IMR-90 (cell line): ENCODE data around the gene CLMP. TPM values are rescaled to one million over a fixed set of nuclear protein-coding genes. Genes with fewer than 3 reads are reported as not detected.

Source experiments
- ATAC-seq: fragments of 200-7000 bp; cut with Tn5 transposase; 2 replicates; pipeline ENCODE4 v1.9.1; 2020; ENCODE audit warnings: low read depth, mild to moderate bottlenecking, moderate library complexity
- BruUV-seq: library from RNA; stranded (reverse); fragments of 400-500 nt; replicated peaks from 2 replicates; lab custom pipeline; 2021; lab: Mats Ljungman, UMichigan
- CTCF ChIA-PET: fragments of 300-600 bp; formaldehyde crosslinking; extraction: SDS; loops from one replicate; lab custom pipeline; 2021; ENCODE audit warnings: antibody characterized with exemption; lab: Yijun Ruan, JAX
- POLR2A ChIA-PET: fragments of 300-600 bp; sonication (Branson Sonifier 250); formaldehyde crosslinking; loops from one replicate; lab custom pipeline; 2022; ENCODE audit warnings: antibody characterized with exemption; ENCODE audit not compliant: unreplicated experiment; lab: Charles Lee
- DNase-seq: peaks from one replicate; pipeline ENCODE4 v3.0.0; 2013
- H2AFZ ChIP-seq: replicated peaks from 2 replicates; pipeline ENCODE3; 2013; ENCODE audit warnings: low read length, mild to moderate bottlenecking; ENCODE audit not compliant: poor library complexity
- H2AK5ac ChIP-seq: 2 replicates; pipeline ENCODE4 v1.6.1; 2013; ENCODE audit warnings: low read depth, low read length, inconsistent platforms
- H2AK9ac ChIP-seq: replicated peaks from 2 replicates; pipeline ENCODE3; 2013; ENCODE audit warnings: mild to moderate bottlenecking, low read depth, low read length, moderate library complexity; ENCODE audit not compliant: poor library complexity
- H2BK120ac ChIP-seq: 2 replicates; pipeline ENCODE4 v1.6.1; 2013; ENCODE audit warnings: low read depth, low read length, inconsistent platforms
- H2BK15ac ChIP-seq: 3 replicates; pipeline ENCODE4 v1.6.1; 2013; ENCODE audit warnings: low read depth, low read length, inconsistent platforms
- H2BK20ac ChIP-seq: 2 replicates; pipeline ENCODE4 v1.6.1; 2013; ENCODE audit warnings: low read depth, mild to moderate bottlenecking, inconsistent platforms, low read length, moderate library complexity
- H2BK5ac ChIP-seq: 2 replicates; pipeline ENCODE4 v1.6.1; 2013; ENCODE audit warnings: mild to moderate bottlenecking, low read depth, low read length, inconsistent platforms; ENCODE audit not compliant: poor library complexity, severe bottlenecking
- H3K14ac ChIP-seq: replicated peaks from 2 replicates; pipeline ENCODE4 v1.6.1; 2013; ENCODE audit warnings: low read depth, low read length, inconsistent platforms
- H3K18ac ChIP-seq: 2 replicates; pipeline ENCODE4 v1.6.1; 2013; ENCODE audit warnings: low read depth, low read length, control low read depth
- H3K23ac ChIP-seq: 2 replicates; pipeline ENCODE4 v1.6.1; 2013; ENCODE audit warnings: low read depth, low read length, inconsistent platforms
- H3K27ac ChIP-seq: 2 replicates; pipeline ENCODE4 v1.5.1; 2013; ENCODE audit warnings: mild to moderate bottlenecking, control low read depth, low read length; ENCODE audit not compliant: insufficient read depth
- H3K27me3 ChIP-seq: 2 replicates; pipeline ENCODE4 v1.6.1; 2013; ENCODE audit warnings: low read length; ENCODE audit not compliant: control insufficient read depth, insufficient read depth
- H3K36me3 ChIP-seq: 2 replicates; pipeline ENCODE4 v1.6.1; 2013; ENCODE audit warnings: low read length, mixed read lengths; ENCODE audit not compliant: control insufficient read depth, insufficient read depth
- H3K4ac ChIP-seq: 2 replicates; pipeline ENCODE4 v1.6.1; 2013; ENCODE audit warnings: low read depth, low read length, inconsistent platforms
- H3K4me1 ChIP-seq: 2 replicates; pipeline ENCODE4 v1.6.1; 2013; ENCODE audit warnings: low read length, mixed read lengths; ENCODE audit not compliant: control insufficient read depth, insufficient read depth
- H3K4me2 ChIP-seq: 2 replicates; pipeline ENCODE4 v1.6.1; 2013; ENCODE audit warnings: low read depth, mild to moderate bottlenecking, control low read depth, low read length, moderate library complexity
- H3K4me3 ChIP-seq: 2 replicates; pipeline ENCODE4 v1.5.1; 2013; ENCODE audit warnings: low read depth, mild to moderate bottlenecking, control low read depth, low read length, moderate library complexity; ENCODE audit not compliant: insufficient read depth
- H3K56ac ChIP-seq: 2 replicates; pipeline ENCODE4 v1.6.1; 2013; ENCODE audit warnings: low read length, inconsistent platforms; ENCODE audit not compliant: insufficient read depth; ENCODE audit errors: extremely low read depth
- H3K79me1 ChIP-seq, 2 experiments: 2 replicates each; pipeline ENCODE4 v1.6.1; 2013; ENCODE audit warnings: low read length in 2 of 2, inconsistent platforms in 1 of 2, low read depth in 1 of 2
- H3K9ac ChIP-seq: 2 replicates; pipeline ENCODE4 v1.6.1; 2013; ENCODE audit warnings: low read depth, low read length, control low read depth
- H3K9me1 ChIP-seq: 2 replicates; pipeline ENCODE4 v1.6.1; 2013; ENCODE audit warnings: low read length, inconsistent platforms; ENCODE audit not compliant: insufficient read depth
- H3K9me3 ChIP-seq: 2 replicates; pipeline ENCODE4 v1.6.1; 2013; ENCODE audit warnings: low read length; ENCODE audit not compliant: control insufficient read depth, insufficient read depth
- H4K20me1 ChIP-seq: 2 replicates; pipeline ENCODE4 v1.6.1; 2013; ENCODE audit warnings: low read length, inconsistent platforms; ENCODE audit not compliant: insufficient read depth
- H4K5ac ChIP-seq: 2 replicates; pipeline ENCODE4 v1.6.1; 2013; ENCODE audit warnings: mild to moderate bottlenecking, low read depth, low read length, control low read depth
- H4K8ac ChIP-seq, 2 experiments: 2 replicates each; pipeline ENCODE4 v1.6.1; 2013; ENCODE audit warnings: low read depth in 2 of 2, low read length in 2 of 2, control low read depth in 1 of 2, inconsistent platforms in 1 of 2
- H4K91ac ChIP-seq: 2 replicates; pipeline ENCODE4 v1.6.1; 2013; ENCODE audit warnings: low read depth, low read length, inconsistent platforms; ENCODE audit not compliant: insufficient read depth
- BHLHE40 ChIP-seq: fragments of 150-350 bp; IDR thresholded peaks from 2 replicates; pipeline ENCODE4 v1.6.1; 2016; ENCODE audit warnings: mild to moderate bottlenecking, low read depth, low read length
- CEBPB ChIP-seq: IDR thresholded peaks from 2 replicates; pipeline ENCODE4 v1.6.1; 2012; ENCODE audit warnings: low read depth, low read length, improper control_type of control experiment
- CHD1 ChIP-seq: IDR thresholded peaks from 2 replicates; pipeline ENCODE4 v1.6.1; 2012; ENCODE audit warnings: low read depth, low read length, improper control_type of control experiment
- CTCF ChIP-seq: conservative IDR thresholded peaks from 2 replicates; pipeline ENCODE4 v1.5.1; 2012; ENCODE audit warnings: mild to moderate bottlenecking, low read depth, low read length, improper control_type of control experiment
- ELK1 ChIP-seq: fragments of 150-350 bp; IDR thresholded peaks from 2 replicates; pipeline ENCODE4 v1.6.1; 2016; ENCODE audit warnings: low read depth, mild to moderate bottlenecking, low read length, moderate library complexity, borderline replicate concordance
- FOS ChIP-seq: fragments of 150-350 bp; IDR thresholded peaks from 2 replicates; pipeline ENCODE4 v1.6.1; 2016; ENCODE audit warnings: low read depth, low read length
- MAFK ChIP-seq: IDR thresholded peaks from 2 replicates; pipeline ENCODE4 v1.6.1; 2012; ENCODE audit warnings: low read depth, low read length, improper control_type of control experiment
- MAZ ChIP-seq: IDR thresholded peaks from 2 replicates; pipeline ENCODE4 v1.6.1; 2012; ENCODE audit warnings: low read depth, mild to moderate bottlenecking, low read length, improper control_type of control experiment, moderate library complexity, borderline replicate concordance
- MXI1 ChIP-seq: IDR thresholded peaks from 2 replicates; pipeline ENCODE4 v1.6.1; 2012; ENCODE audit warnings: low read depth, mild to moderate bottlenecking, low read length, moderate library complexity, borderline replicate concordance
- NFE2L2 ChIP-seq: fragments of 150-350 bp; IDR thresholded peaks from 2 replicates; pipeline ENCODE4 v1.6.1; 2016; ENCODE audit warnings: low read depth, mild to moderate bottlenecking, low read length
- POLR2A ChIP-seq: IDR thresholded peaks from 2 replicates; pipeline ENCODE4 v1.6.1; 2012; ENCODE audit warnings: mild to moderate bottlenecking, low read depth, low read length
- RAD21 ChIP-seq: IDR thresholded peaks from 2 replicates; pipeline ENCODE4 v1.6.1; 2012; ENCODE audit warnings: low read length, improper control_type of control experiment
- RCOR1 ChIP-seq: IDR thresholded peaks from 2 replicates; pipeline ENCODE4 v1.6.1; 2012; ENCODE audit warnings: mild to moderate bottlenecking, low read length, improper control_type of control experiment; ENCODE audit not compliant: insufficient replicate concordance
- RFX5 ChIP-seq: IDR thresholded peaks from 2 replicates; pipeline ENCODE4 v1.8.0; 2012; ENCODE audit warnings: low read depth, mild to moderate bottlenecking, low read length, moderate library complexity
- SMC3 ChIP-seq: fragments of 150-350 bp; IDR thresholded peaks from 2 replicates; pipeline ENCODE4 v1.6.1; 2016; ENCODE audit warnings: low read depth, mild to moderate bottlenecking, antibody characterized with exemption, low read length, moderate library complexity
- USF2 ChIP-seq: fragments of 150-350 bp; IDR thresholded peaks from 2 replicates; pipeline ENCODE4 v1.6.1; 2017; ENCODE audit warnings: mild to moderate bottlenecking, antibody characterized with exemption, low read length, low read depth
- WGBS, 2 experiments: methylation state at CpG; one replicate each; pipeline versions ENCODE4 v1.1.5 to v1.1.7; 2013; ENCODE audit warnings: missing lambda C conversion rate in 2 of 2; ENCODE audit not compliant: insufficient read length in 1 of 2; ENCODE audit errors: extremely low coverage in 2 of 2; 5-methylcytosine and 5-hydroxymethylcytosine counted together
- dilution Hi-C: fragments of 300-500 bp; cut with HindIII; formaldehyde crosslinking; loops from one replicate; pipeline ENCODE4 v1.14.3; 2018; ENCODE audit warnings: low sequenced_read_pairs; ENCODE audit not compliant: unreplicated experiment
- in situ Hi-C: fragments of 300-500 bp; cut with MboI; formaldehyde crosslinking; loops from 3 replicates; pipeline ENCODE4 v1.14.3; 2019; ENCODE audit warnings: low sequenced_read_pairs, inconsistent platforms, mixed read lengths
- intact Hi-C: fragments of 100-400 bp; cut with micrococcal nuclease; formaldehyde crosslinking; loops from 2 replicates; pipeline ENCODE4 v1.10.0; 2022
- polyA plus RNA-seq, 3 experiments: library from polyadenylated mRNA; depleted of rRNA; stranded (reverse); fragments of >200 nt; gene quantifications; 2 replicates each; pipeline ENCODE4 v1.2.3, GENCODE V29; 2012; ENCODE audit warnings: low replicate concordance in 1 of 3
- total RNA-seq: library from RNA; depleted of rRNA; stranded (reverse); fragments of >200 nt; gene quantifications from 2 replicates; pipeline ENCODE4 v1.2.3, GENCODE V29; 2012

CLMP gene
- total and polyA plus RNA-seq, 2 of the 4 experiments (the other 2 are of a cell fraction) = 54.7 to 95.7 TPM

DNA sequence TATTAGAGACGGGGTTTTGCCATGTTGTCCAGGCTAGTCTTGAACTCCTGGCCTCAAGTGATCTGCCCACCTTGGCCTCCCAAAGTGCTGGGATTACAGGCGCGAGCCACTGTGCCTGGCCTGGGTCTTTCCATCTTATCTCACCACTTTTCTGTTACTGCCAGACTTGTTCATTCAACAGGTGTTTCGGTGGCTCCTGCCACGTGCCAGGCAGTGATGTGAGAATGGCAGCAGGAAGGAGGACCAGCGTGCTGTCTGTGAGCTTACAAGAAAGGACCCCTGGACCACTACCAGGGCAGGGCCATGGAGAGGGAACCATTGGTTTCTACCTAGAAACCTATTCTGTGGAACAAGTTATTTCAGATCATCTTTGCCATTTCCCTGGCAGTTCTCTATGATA lies 44.2 kb downstream of the CLMP start:
- Histone ChIP-seq H3K4me3 (no peak overlapping the region), H2AFZ (no peak overlapping the region), H3K9ac (no peak overlapping the region), H2BK15ac (no peak overlapping the region), H3K18ac (no peak overlapping the region), H3K9me1 (peaks cover 30% of the 10 kb centered on the region), H2BK120ac (no peak overlapping the region), H3K27me3 (no peaks in the 10 kb centered on the region), H3K27ac (no peak overlapping the region), H3K4me2 (no peak overlapping the region), H2BK5ac (no peak overlapping the region), H3K4me1 (peaks cover 6% of the 10 kb centered on the region), H3K9me3 (no peaks in the 10 kb centered on the region), H3K14ac (no peak overlapping the region), H4K5ac (no peak overlapping the region), H2AK9ac (no peak overlapping the region), H3K79me1 (peaks cover 44 to 90% of the 10 kb centered on the region in 2 experiments), H3K36me3 (peaks cover 46% of the 10 kb centered on the region), H3K23ac (no peak overlapping the region), H3K4ac (no peak overlapping the region), H4K8ac (no peak overlapping the region), H2AK5ac (no peak overlapping the region), H4K91ac (no peak overlapping the region), H2BK20ac (no peak overlapping the region), H4K20me1 (peaks cover 32% of the 10 kb centered on the region), H3K56ac (no peak overlapping the region)
- no CpG with 5 or more reads among the region's 6 CpGs for WGBS, 2 experiments
- in situ Hi-C loops (no loop called here), dilution Hi-C loops (no loop called here), intact Hi-C loops (no loop called here)
- TF ChIP-seq RFX5 (no peak), MAZ (no peak), BHLHE40 (no peak), FOS (no peak), SMC3 (no peak), CTCF (no peak), ELK1 (no peak), MAFK (no peak), RAD21 (no peak), POLR2A (no peak), RCOR1 (no peak), NFE2L2 (no peak), CEBPB (no peak), CHD1 (no peak), USF2 (no peak), MXI1 (no peak)
- ChIA-PET POLR2A (no interaction called here), CTCF (no interaction called here)
- DNase-seq (no peak), ATAC-seq (no peak)
- no TSS peak for BruUV-seq
